ENCODE results near the gene NEDD9. TPM values are rescaled to one million over a fixed set of nuclear protein-coding genes. Genes with fewer than 3 reads are reported as not detected.
A peak's percentile ranks its signal among the peaks of the same experiment; 100 is the strongest.

NEDD9 gene
- total RNA-seq, 1 experiment from 2014 or later: 0.28 TPM

DNA sequence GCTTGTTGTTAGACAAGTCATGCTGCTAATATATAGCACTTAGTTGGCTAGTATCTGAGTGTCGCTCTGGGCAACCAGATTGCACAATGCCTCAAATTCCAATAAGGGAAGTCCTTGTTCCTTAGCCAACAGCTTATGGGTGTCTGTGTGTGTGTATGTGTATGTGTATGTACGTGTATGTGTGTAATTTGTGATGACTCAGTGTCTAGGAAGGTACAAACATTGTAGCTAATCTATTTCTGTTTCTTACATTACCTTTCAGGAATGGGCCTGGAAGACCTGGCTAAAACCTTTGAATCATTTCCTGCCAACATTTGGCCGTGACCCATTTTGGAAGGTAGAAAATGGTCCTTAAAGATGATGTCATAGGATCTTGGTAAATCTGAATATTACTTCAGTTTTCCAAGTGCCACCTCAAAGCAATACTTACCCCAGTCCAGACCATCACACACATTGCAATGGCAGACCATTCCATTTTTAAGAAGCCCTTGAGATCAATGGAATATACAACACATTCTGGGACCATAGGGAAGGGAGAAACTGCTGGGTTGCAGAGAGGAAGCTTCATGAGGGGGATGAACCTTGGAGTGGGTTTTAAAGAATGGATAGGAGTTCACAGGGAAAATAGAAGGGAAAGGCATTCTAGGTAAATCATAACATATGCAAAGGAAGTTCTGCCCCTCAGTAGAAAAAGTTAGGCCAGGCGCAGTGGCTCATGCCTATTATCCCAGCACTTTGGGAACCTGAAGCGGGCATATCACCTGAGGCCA is 25.1 kb downstream of the NEDD9 start:
- Histone ChIP-seq H3K36me3 (ENCODE audit: control insufficient read depth, insufficient read depth, low read length) (no peaks in the 10 kb centered on the region), H3K27ac (ENCODE audit: low read length) (no peak overlapping the region), H3K4me1 (ENCODE audit: control insufficient read depth, insufficient read depth, low read length) (no peaks in the 10 kb centered on the region), H3K4me3 (ENCODE audit: low read depth in 2 of 2, low read length in 2 of 2) (no peak overlapping the region), H3K9me3 (ENCODE audit: control insufficient read depth, insufficient read depth, low read depth, low read length) (no peaks in the 10 kb centered on the region), H3K27me3 (ENCODE audit: control insufficient read depth, insufficient read depth, low read length) (no peaks in the 10 kb centered on the region)
- CTCF ChIA-PET: no interaction called here
- POLR2A ChIA-PET: no interaction called here
- intact Hi-C loops (cut with micrococcal nuclease; ENCODE audit: unreplicated experiment): no loop called here
- ATAC-seq (peak; percentile 49; the same call in 1 of the 2 replicates), DNase-seq (ENCODE audit: low read depth, low spot score) (peak; percentile 87)
- no peak for TF ChIP-seq TCF7L2 (IDR thresholded peaks at IDR 0.05; ENCODE audit: low read depth, low read length)
- TF ChIP-seq REST (IDR thresholded peaks at IDR 0.05; ENCODE audit: insufficient read depth in 1 of 2, low read depth in 2 of 2, low read length in 1 of 2): no peak
- no peak for TF ChIP-seq SIN3A (IDR thresholded peaks at IDR 0.05; ENCODE audit: borderline replicate concordance, insufficient read depth, low read depth, low read length)
- no peak for TF ChIP-seq CTCF (IDR thresholded peaks at IDR 0.05)
- TF ChIP-seq POLR2AphosphoS5 (IDR thresholded peaks at IDR 0.05; ENCODE audit: low read depth, low read length): no peak
- in situ Hi-C loops (cut with HindIII; ENCODE audit: low pct_unique_long_range_greater_than_20kb, low sequenced_read_pairs): no loop called here
- no TSS peak for BruUV-seq (replicated peaks)

DNA sequence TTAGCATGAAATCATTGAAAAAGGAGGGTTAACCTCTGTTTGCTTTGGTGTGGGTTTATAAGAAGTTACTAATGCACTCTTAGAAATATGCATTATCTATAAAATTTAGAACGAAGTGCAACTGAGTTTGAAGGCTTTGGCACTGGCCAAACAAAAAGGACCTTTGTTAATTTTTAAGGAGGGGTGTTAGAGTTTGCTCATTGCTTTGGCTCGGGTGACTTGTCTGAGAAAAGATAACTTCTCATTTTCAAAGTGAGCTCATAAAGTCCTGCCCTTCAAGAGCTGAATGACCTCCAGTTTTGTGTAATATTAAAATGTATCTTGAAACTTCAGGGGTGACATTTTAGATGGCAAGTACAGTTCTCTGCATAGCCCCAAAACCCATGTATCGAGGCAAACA is 25.9 kb downstream of the NEDD9 start:
- Histone ChIP-seq H3K4me3 (ENCODE audit: low read depth in 2 of 2, low read length in 2 of 2) (no peak overlapping the region), H3K9me3 (ENCODE audit: control insufficient read depth, insufficient read depth, low read depth, low read length) (no peaks in the 10 kb centered on the region), H3K27ac (ENCODE audit: low read length) (no peak overlapping the region), H3K4me1 (ENCODE audit: control insufficient read depth, insufficient read depth, low read length) (no peaks in the 10 kb centered on the region), H3K36me3 (ENCODE audit: control insufficient read depth, insufficient read depth, low read length) (no peaks in the 10 kb centered on the region), H3K27me3 (ENCODE audit: control insufficient read depth, insufficient read depth, low read length) (no peaks in the 10 kb centered on the region)
- intact Hi-C loops (cut with micrococcal nuclease; ENCODE audit: unreplicated experiment) (no loop called here), in situ Hi-C loops (cut with HindIII; ENCODE audit: low pct_unique_long_range_greater_than_20kb, low sequenced_read_pairs) (no loop called here)
- ChIA-PET POLR2A (no interaction called here), CTCF (no interaction called here)
- no peak for ATAC-seq
- no peak for DNase-seq (ENCODE audit: low read depth, low spot score)
- no peak for TF ChIP-seq CTCF (IDR thresholded peaks at IDR 0.05)
- TF ChIP-seq POLR2AphosphoS5 (IDR thresholded peaks at IDR 0.05; ENCODE audit: low read depth, low read length): no peak
- TF ChIP-seq TCF7L2 (IDR thresholded peaks at IDR 0.05; ENCODE audit: low read depth, low read length): no peak
- TF ChIP-seq SIN3A (IDR thresholded peaks at IDR 0.05; ENCODE audit: borderline replicate concordance, insufficient read depth, low read depth, low read length): no peak
- no peak for TF ChIP-seq REST (IDR thresholded peaks at IDR 0.05; ENCODE audit: insufficient read depth in 1 of 2, low read depth in 2 of 2, low read length in 1 of 2)
- no TSS peak for BruUV-seq (replicated peaks)
